B cell (primary cell): ENCODE results near the gene ADGRD2. TPM values are rescaled to one million over a fixed set of nuclear protein-coding genes. Genes with fewer than 3 reads are reported as not detected.

Experiments used
- ATAC-seq: fragments of 200-7000 bp; cut with Tn5 transposase; one replicate; pipeline ENCODE4 v1.10.0; 2021; ENCODE audit warnings: low read depth, mild to moderate bottlenecking, moderate number of reproducible peaks, moderate library complexity
- CTCF ChIA-PET: fragments of 350-600 bp; sonication (Branson Sonifier 250); formaldehyde crosslinking; loops from one replicate; lab custom pipeline; 2021; ENCODE audit warnings: antibody characterized with exemption, inconsistent platforms; lab: Charles Lee
- POLR2A ChIA-PET: fragments of 350-600 bp; sonication (Branson Sonifier 250); formaldehyde crosslinking; loops from one replicate; lab custom pipeline; 2021; ENCODE audit warnings: antibody characterized with exemption; lab: Charles Lee
- DNase-seq: peaks from one replicate; pipeline ENCODE4 v3.0.0; 2013
- H2AFZ ChIP-seq: 2 replicates; pipeline ENCODE4 v1.6.1; 2012; ENCODE audit warnings: mild to moderate bottlenecking, low read depth, low read length; ENCODE audit not compliant: insufficient read depth, poor library complexity, severe bottlenecking
- H3K27ac ChIP-seq, 2 donors: 1 replicate in 1 of 2; 2 replicates in 1 of 2; pipeline ENCODE4 v1.5.1; 2012 to 2013; ENCODE audit warnings: low read length in 2 of 2, mild to moderate bottlenecking in 2 of 2, moderate library complexity in 1 of 2
- H3K27me3 ChIP-seq, 4 experiments: fragments of 200-600 bp in 1 of 4; sonication (generic) in 1 of 4; replicated peaks in 1 of 4; 1 replicate in 2 of 4; 2 replicates in 2 of 4; pipeline versions ENCODE4 v1.6.1 to v1.7.0; 2013 to 2016; ENCODE audit warnings: low read length in 3 of 4, mild to moderate bottlenecking in 2 of 4, mixed read lengths in 1 of 4, moderate library complexity in 1 of 4; ENCODE audit not compliant: insufficient read depth in 4 of 4, control insufficient read depth in 3 of 4; ENCODE audit errors: control extremely low read depth in 1 of 4
- H3K36me3 ChIP-seq, 2 experiments: replicated peaks in 1 of 2; 1 replicate in 1 of 2; 2 replicates in 1 of 2; pipeline versions ENCODE4 v1.6.1 to v1.7.1; 2013; ENCODE audit warnings: low read length in 1 of 2; ENCODE audit not compliant: insufficient read depth in 2 of 2, control insufficient read depth in 1 of 2; ENCODE audit errors: control extremely low read depth in 1 of 2, extremely low read depth in 1 of 2
- H3K4me1 ChIP-seq, 2 donors: fragments of 200-600 bp in 1 of 2; sonication (generic) in 1 of 2; 1 replicate in 1 of 2; 2 replicates in 1 of 2; pipeline versions ENCODE4 v1.5.1 to v1.6.1; 2013 to 2017; ENCODE audit warnings: low read length in 2 of 2; ENCODE audit not compliant: control insufficient read depth in 2 of 2, insufficient read depth in 2 of 2
- H3K4me2 ChIP-seq: replicated peaks from 2 replicates; pipeline ENCODE3; 2012; ENCODE audit warnings: mild to moderate bottlenecking, low read depth, low read length; ENCODE audit not compliant: poor library complexity, severe bottlenecking
- H3K4me3 ChIP-seq, 5 experiments: fragments of 200-600 bp in 1 of 5; sonication (generic) in 1 of 5; 1 replicate in 3 of 5; 2 replicates in 2 of 5; pipeline versions ENCODE4 v1.5.1 to v1.7.0; 2011 to 2016; ENCODE audit warnings: low read length in 4 of 5, mild to moderate bottlenecking in 4 of 5, low read depth in 2 of 5, control low read depth in 1 of 5, moderate library complexity in 1 of 5; ENCODE audit not compliant: insufficient read depth in 1 of 5; ENCODE audit errors: control extremely low read depth in 1 of 5, extremely low read depth in 1 of 5
- H3K79me2 ChIP-seq: fragments of 200-600 bp; sonication (generic); one replicate; pipeline ENCODE4 v1.6.0; 2016; ENCODE audit warnings: low read length; ENCODE audit not compliant: control insufficient read depth, insufficient read depth
- H3K9ac ChIP-seq: fragments of 200-600 bp; sonication (generic); 2 replicates; pipeline ENCODE4 v1.6.1; 2017; ENCODE audit warnings: mild to moderate bottlenecking, low read length, moderate library complexity
- H3K9me3 ChIP-seq, 3 donors: one replicate each; pipeline versions ENCODE4 v1.6.1 to v1.7.1; 2013; ENCODE audit warnings: low read length in 2 of 3; ENCODE audit not compliant: control insufficient read depth in 2 of 3, insufficient read depth in 1 of 3; ENCODE audit errors: control extremely low read depth in 1 of 3
- H4K20me1 ChIP-seq: 2 replicates; pipeline ENCODE4 v1.6.0; 2012; ENCODE audit warnings: mild to moderate bottlenecking, low read length; ENCODE audit not compliant: insufficient read depth, control insufficient read depth, poor library complexity, severe bottlenecking
- H3K27ac Mint-ChIP-seq: one replicate; pipeline ENCODE4 v1.8.0; 2021; ENCODE audit warnings: mixed read lengths
- H3K27me3 Mint-ChIP-seq: one replicate; pipeline ENCODE4 v1.8.0; 2021; ENCODE audit warnings: mixed read lengths
- H3K4me1 Mint-ChIP-seq: one replicate; pipeline ENCODE4 v1.8.0; 2021; ENCODE audit warnings: mixed read lengths
- H3K4me3 Mint-ChIP-seq: one replicate; pipeline ENCODE4 v1.8.0; 2021; ENCODE audit warnings: mixed read lengths
- H3K9me3 Mint-ChIP-seq: one replicate; pipeline ENCODE4 v1.8.0; 2022; ENCODE audit warnings: mixed read lengths; ENCODE audit not compliant: insufficient read depth
- CTCF ChIP-seq: fragments of 200-600 bp; IDR thresholded peaks from one replicate; pipeline ENCODE4 v1.8.0; 2022; ENCODE audit warnings: antibody characterized with exemption, mild to moderate bottlenecking
- EZH2 ChIP-seq: IDR thresholded peaks from 2 replicates; pipeline ENCODE4 v1.6.1; 2012; ENCODE audit warnings: borderline replicate concordance, low read depth, mild to moderate bottlenecking, moderate library complexity, low read length; ENCODE audit not compliant: insufficient read depth, poor library complexity, severe bottlenecking
- WGBS: methylation state at CpG from one replicate; pipeline ENCODE4 v1.1.5; 2013; ENCODE audit warnings: missing lambda C conversion rate; ENCODE audit not compliant: insufficient coverage; 5-methylcytosine and 5-hydroxymethylcytosine counted together
- intact Hi-C: fragments of 100-400 bp; cut with micrococcal nuclease; formaldehyde crosslinking; loops from one replicate; pipeline ENCODE4 v1.10.0; 2022
- polyA plus RNA-seq: library from polyadenylated mRNA; depleted of rRNA; stranded (reverse); fragments of >200 nt; gene quantifications from 2 replicates; pipeline ENCODE4 v1.2.3, GENCODE V29; 2012
- total RNA-seq, 2 donors: library from RNA; stranded (reverse); fragments of 120-200 nt in 1 of 2; gene quantifications; 1 replicate in 1 of 2; 2 replicates in 1 of 2; pipeline versions ENCODE4 v1.2.3 to v1.2.4, GENCODE V29; 2013 to 2022

The ADGRD2 gene
- total and polyA plus RNA-seq, 2 donors (not counting 1 experiment from before 2014, with no cell fraction given): not detected

GRCh38 chr9:124454296-124454695, 4.0 kb downstream of the ADGRD2 start:
- peaks cover 2% of the 10 kb centered on the region for H3K4me1 Mint-ChIP-seq
- intact Hi-C loops: no loop called here
- TF ChIP-seq CTCF (no peak), EZH2 (no peak)
- Histone ChIP-seq H3K36me3 (no peaks in the 10 kb centered on the region), H3K27ac (no peak overlapping the region), H3K4me3 (no peak overlapping the region), H3K9me3 (peaks cover 0 to 4% (median 0%) of the 10 kb centered on the region in 3 donors), H3K9ac (no peak overlapping the region), H3K79me2 (no peaks in the 10 kb centered on the region), H3K27me3 (peaks cover 0 to 39% (median 14%) of the 10 kb centered on the region in 4 experiments), H3K4me2 (no peak overlapping the region), H3K4me1 (peaks cover 7 to 9% of the 10 kb centered on the region in 2 donors), H2AFZ (no peak overlapping the region), H4K20me1 (no peaks in the 10 kb centered on the region)
- H3K9me3 Mint-ChIP-seq: no peaks in the 10 kb centered on the region
- ChIA-PET CTCF (interaction anchor here (1.0 kb wide), 1 partner anchor 9 kb away, joined by 3 read pairs; no protein-coding TSS in a partner anchor), POLR2A (no interaction called here)
- peaks cover 25% of the 10 kb centered on the region for H3K27me3 Mint-ChIP-seq
- DNase-seq: no peak
- no peak for ATAC-seq
- no peak overlapping the region for H3K4me3 Mint-ChIP-seq
- WGBS: 83% methylated on average over 9 of the region's 9 CpGs
- H3K27ac Mint-ChIP-seq: no peak overlapping the region

GRCh38 chr9:124454791-124455443, 4.7 kb downstream of the ADGRD2 start:
- no peak overlapping the region for H2AFZ ChIP-seq
- Mint-ChIP-seq H3K9me3 (no peaks in the 10 kb centered on the region), H3K27me3 (peaks cover 21% of the 10 kb centered on the region), H3K4me1 (peaks cover 2% of the 10 kb centered on the region), H3K4me3 (no peak overlapping the region), H3K27ac (no peak overlapping the region)
- H4K20me1 ChIP-seq: no peaks in the 10 kb centered on the region
- H3K4me1 ChIP-seq: peaks cover 7 to 9% of the 10 kb centered on the region in 2 donors
- intact Hi-C loops: no loop called here
- H3K27ac ChIP-seq: no peak overlapping the region
- no peaks in the 10 kb centered on the region for H3K36me3 ChIP-seq
- no peak for DNase-seq
- H3K27me3 ChIP-seq: peaks cover 0 to 35% (median 12%) of the 10 kb centered on the region in 4 experiments
- CTCF ChIA-PET: no interaction called here
- no peak for TF ChIP-seq EZH2
- no peak for TF ChIP-seq CTCF
- WGBS: 93% methylated on average over 12 of the region's 14 CpGs
- no peaks in the 10 kb centered on the region for H3K79me2 ChIP-seq
- H3K4me3 ChIP-seq: no peak overlapping the region
- no peak for ATAC-seq
- H3K4me2 ChIP-seq: no peak overlapping the region
- POLR2A ChIA-PET: no interaction called here
- peaks cover 0 to 4% (median 0%) of the 10 kb centered on the region in 3 donors for H3K9me3 ChIP-seq
- no peak overlapping the region for H3K9ac ChIP-seq
